Thyroid gland (tissue), 4 donors: ENCODE data around the gene SAP130. TPM values are rescaled to one million over a fixed set of nuclear protein-coding genes. Genes with fewer than 3 reads are reported as not detected.

Experiments used
- DNase-seq, 2 donors: peaks; one replicate each; pipeline ENCODE4 v3.0.0-alpha.2; 2019
- H3K27ac ChIP-seq, 3 donors: fragments of 200-600 bp; sonication (generic); 1 replicate in 2 of 3; 2 replicates in 1 of 3; pipeline ENCODE4 v1.5.1; 2016 to 2019; ENCODE audit warnings: mild to moderate bottlenecking in 1 of 3, moderate library complexity in 1 of 3
- H3K27me3 ChIP-seq: fragments of 200-600 bp; sonication (generic); one replicate; pipeline ENCODE4 v1.5.1; 2019
- H3K36me3 ChIP-seq, 2 donors: fragments of 200-600 bp; sonication (generic); one replicate each; pipeline ENCODE4 v1.5.1; 2016 to 2019
- H3K4me1 ChIP-seq, 2 donors: fragments of 200-600 bp; sonication (generic); one replicate each; pipeline ENCODE4 v1.5.1; 2017 to 2019
- H3K4me3 ChIP-seq, 3 donors: fragments of 200-600 bp; sonication (generic); replicated peaks in 1 of 3; 1 replicate in 2 of 3; 2 replicates in 1 of 3; pipeline ENCODE4 v1.5.1; 2016; ENCODE audit warnings: mild to moderate bottlenecking in 1 of 3
- H3K9me3 ChIP-seq: fragments of 200-600 bp; sonication (generic); one replicate; pipeline ENCODE4 v1.5.1; 2017
- POLR2A ChIP-seq, 2 donors: fragments of 450-650 bp; IDR thresholded peaks; one replicate each; pipeline ENCODE4 v1.6.1; 2017; ENCODE audit warnings: antibody characterized with exemption in 2 of 2, mild to moderate bottlenecking in 2 of 2, moderate library complexity in 1 of 2
- WGBS, 2 donors: methylation state at CpG; one replicate each; pipeline ENCODE4 v1.1.5; 2017; 5-methylcytosine and 5-hydroxymethylcytosine counted together
- intact Hi-C: fragments of 100-400 bp; cut with DNase I; formaldehyde crosslinking; loops from one replicate; pipeline ENCODE4 v1.15.1; 2023
- total RNA-seq, 4 donors: library from RNA; depleted of rRNA; stranded (reverse); fragments of >200 nt; gene quantifications; one replicate each; pipeline ENCODE4 v1.2.3, GENCODE V29; 2016
- TF ChIP-seq, protein P1 (sequence below), 6 experiments: fragments of 200-600 bp in 3 of 6; fragments of 450-650 bp in 3 of 6; sonication (generic) in 3 of 6; IDR thresholded peaks; one replicate each; pipeline ENCODE4 v1.5.1; 2016 to 2019; ENCODE audit warnings: antibody characterized with exemption in 6 of 6, mild to moderate bottlenecking in 2 of 6, inconsistent platforms in 1 of 6, moderate library complexity in 1 of 6

The SAP130 gene
- total RNA-seq, 4 donors from 2014 or later: 10.3 to 14.7 (median 11.3) TPM

DNA sequence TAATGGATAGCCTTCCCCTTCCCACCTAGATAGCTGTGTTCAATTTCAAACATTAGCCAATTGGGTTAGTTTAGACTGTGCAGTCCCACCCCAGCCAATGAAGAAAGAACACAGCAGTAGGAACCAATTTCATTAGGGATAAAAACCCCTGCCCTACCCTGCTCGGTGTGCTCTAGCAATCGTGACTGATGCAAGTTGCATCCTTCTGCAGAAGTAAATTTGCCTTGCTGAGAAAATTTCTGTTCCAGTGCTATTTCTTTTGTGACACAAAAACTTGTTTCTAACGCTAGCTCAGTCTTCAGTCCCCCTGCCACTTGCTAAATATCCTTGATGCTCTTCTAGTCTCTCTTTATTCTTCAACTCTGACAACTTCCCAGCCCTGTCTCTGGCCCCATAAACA lies 15.2 kb upstream of the SAP130 start:
- WGBS, 2 donors: 91 to 95% methylated on average over 3 of the region's 3 CpGs
- TF ChIP-seq, protein P1, sequence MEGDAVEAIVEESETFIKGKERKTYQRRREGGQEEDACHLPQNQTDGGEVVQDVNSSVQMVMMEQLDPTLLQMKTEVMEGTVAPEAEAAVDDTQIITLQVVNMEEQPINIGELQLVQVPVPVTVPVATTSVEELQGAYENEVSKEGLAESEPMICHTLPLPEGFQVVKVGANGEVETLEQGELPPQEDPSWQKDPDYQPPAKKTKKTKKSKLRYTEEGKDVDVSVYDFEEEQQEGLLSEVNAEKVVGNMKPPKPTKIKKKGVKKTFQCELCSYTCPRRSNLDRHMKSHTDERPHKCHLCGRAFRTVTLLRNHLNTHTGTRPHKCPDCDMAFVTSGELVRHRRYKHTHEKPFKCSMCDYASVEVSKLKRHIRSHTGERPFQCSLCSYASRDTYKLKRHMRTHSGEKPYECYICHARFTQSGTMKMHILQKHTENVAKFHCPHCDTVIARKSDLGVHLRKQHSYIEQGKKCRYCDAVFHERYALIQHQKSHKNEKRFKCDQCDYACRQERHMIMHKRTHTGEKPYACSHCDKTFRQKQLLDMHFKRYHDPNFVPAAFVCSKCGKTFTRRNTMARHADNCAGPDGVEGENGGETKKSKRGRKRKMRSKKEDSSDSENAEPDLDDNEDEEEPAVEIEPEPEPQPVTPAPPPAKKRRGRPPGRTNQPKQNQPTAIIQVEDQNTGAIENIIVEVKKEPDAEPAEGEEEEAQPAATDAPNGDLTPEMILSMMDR (IDR thresholded peaks at IDR 0.05): no peak
- no peak for TF ChIP-seq POLR2A (IDR thresholded peaks at IDR 0.05)
- H3K36me3 ChIP-seq: no peaks in the 10 kb centered on the region
- no peaks in the 10 kb centered on the region for H3K9me3 ChIP-seq
- no peak overlapping the region for H3K4me3 ChIP-seq
- H3K27me3 ChIP-seq: no peaks in the 10 kb centered on the region
- intact Hi-C loops: no loop called here
- H3K27ac ChIP-seq: no peak overlapping the region
- DNase-seq: no peak
- no peaks in the 10 kb centered on the region for H3K4me1 ChIP-seq

DNA sequence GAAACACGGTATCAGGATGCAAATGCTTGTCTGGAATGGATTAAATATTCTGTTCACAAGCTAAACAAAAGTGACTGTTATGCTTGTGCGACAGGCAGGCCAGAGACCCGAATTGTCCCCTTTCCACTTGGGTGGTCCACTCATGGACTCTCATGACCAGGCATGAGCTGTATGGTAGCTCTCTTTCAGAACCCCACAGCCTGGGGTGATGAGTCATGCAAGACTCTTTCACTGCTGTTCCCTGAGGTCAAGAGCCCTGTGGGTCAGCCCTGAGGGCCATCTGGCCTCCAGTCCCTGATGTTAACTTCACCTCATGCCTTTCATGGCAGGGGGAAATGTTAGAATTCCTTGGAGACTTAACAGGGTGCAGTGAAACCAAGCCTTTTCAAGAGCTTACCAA lies 13.7 kb upstream of the SAP130 start:
- TF ChIP-seq POLR2A (IDR thresholded peaks at IDR 0.05): no peak
- TF ChIP-seq, protein P1 (IDR thresholded peaks at IDR 0.05): no peak
- Histone ChIP-seq H3K4me1 (no peaks in the 10 kb centered on the region), H3K27me3 (no peaks in the 10 kb centered on the region), H3K27ac (no peak overlapping the region), H3K4me3 (no peak overlapping the region), H3K36me3 (no peaks in the 10 kb centered on the region), H3K9me3 (no peaks in the 10 kb centered on the region)
- intact Hi-C loops: no loop called here
- WGBS, 2 donors: 75 to 82% methylated on average over 3 of the region's 3 CpGs
- no peak for DNase-seq

DNA sequence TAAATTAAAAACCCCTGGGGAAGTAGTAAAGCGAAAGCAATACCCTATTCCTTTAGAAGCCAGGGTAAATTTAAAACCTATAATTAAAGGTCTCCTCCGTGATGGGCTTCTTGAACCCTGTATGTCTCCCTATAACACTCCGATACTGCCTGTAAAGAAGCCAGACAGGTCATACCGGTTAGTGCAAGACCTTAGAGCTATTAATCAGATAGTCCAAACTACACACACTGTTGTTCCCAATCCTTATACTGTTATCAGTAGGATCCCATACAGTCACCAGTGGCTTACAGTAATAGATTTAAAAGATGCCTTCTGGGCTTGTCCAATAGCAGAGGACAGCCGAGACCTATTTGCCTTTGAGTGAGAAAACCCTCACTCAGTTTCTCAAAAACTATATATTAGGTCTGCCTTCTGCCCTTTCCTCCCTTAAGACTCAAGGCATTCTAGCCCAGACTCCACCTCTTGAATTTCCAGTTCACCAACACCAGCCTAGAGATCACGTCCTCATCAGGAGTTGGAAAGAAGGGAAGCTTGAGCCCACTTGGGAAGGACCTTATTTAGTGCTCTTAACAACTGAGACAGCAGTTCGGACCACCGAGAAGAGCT lies 12.4 kb upstream of the SAP130 start:
- 76 to 79% methylated on average over 8 of the region's 8 CpGs for WGBS, 2 donors
- Histone ChIP-seq H3K27ac (no peak overlapping the region), H3K36me3 (no peaks in the 10 kb centered on the region), H3K9me3 (no peaks in the 10 kb centered on the region), H3K27me3 (no peaks in the 10 kb centered on the region), H3K4me1 (no peaks in the 10 kb centered on the region), H3K4me3 (no peak overlapping the region)
- intact Hi-C loops: no loop called here
- DNase-seq: no peak
- no peak for TF ChIP-seq POLR2A (IDR thresholded peaks at IDR 0.05)
- TF ChIP-seq, protein P1 (IDR thresholded peaks at IDR 0.05): no peak

DNA sequence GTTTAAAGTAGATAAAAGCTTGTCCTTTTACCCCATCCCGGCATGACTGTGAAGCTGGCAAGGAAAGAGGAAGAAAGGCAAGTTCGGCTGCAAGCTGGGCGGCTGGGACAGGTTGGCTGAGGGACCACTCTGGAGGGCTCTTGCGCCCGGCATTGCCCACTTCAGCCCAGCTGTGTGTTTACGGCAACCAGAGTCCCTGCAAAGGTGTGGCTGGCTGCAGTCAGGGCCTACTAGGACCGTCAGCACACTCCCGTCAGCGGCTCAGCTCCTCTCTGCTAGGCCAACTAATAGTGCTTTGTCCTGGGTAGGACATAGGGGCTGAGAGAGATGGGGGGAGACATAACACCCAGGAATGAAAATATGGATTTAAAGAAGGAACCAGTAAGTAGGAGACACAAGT lies 11.7 kb upstream of the SAP130 start:
- Histone ChIP-seq H3K36me3 (no peaks in the 10 kb centered on the region), H3K9me3 (no peaks in the 10 kb centered on the region), H3K27ac (no peak overlapping the region), H3K4me3 (no peak overlapping the region), H3K27me3 (no peaks in the 10 kb centered on the region), H3K4me1 (no peaks in the 10 kb centered on the region)
- no peak for DNase-seq
- no peak for TF ChIP-seq POLR2A (IDR thresholded peaks at IDR 0.05)
- TF ChIP-seq, protein P1 (IDR thresholded peaks at IDR 0.05): no peak
- intact Hi-C loops: loop anchor here (10.0 kb wide), 1 partner anchor 175 kb away; no protein-coding TSS in a partner anchor
- WGBS, 2 donors: 71 to 82% methylated on average over 9 of the region's 9 CpGs

DNA sequence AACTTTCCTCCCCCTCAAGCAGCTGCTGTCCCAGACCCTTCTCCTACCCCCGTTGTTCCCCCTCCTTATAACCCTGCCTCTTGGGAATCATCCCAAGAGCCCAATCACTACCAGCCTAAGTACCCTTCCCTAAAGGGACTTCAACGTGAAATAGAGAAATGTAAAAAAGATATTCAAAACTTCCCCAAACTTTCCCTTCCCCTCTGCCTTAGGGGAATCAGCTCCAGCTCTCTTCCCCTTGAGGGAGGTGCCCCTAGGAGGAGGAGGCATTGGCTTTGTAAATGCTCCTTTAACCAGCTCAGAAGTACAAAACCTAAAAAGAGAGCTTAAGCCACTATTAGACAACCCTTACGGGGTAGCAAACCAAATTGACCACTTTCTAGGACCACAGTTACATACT lies 10.6 kb upstream of the SAP130 start:
- H3K36me3 ChIP-seq: no peaks in the 10 kb centered on the region
- no peak overlapping the region for H3K27ac ChIP-seq
- no peaks in the 10 kb centered on the region for H3K9me3 ChIP-seq
- no peak for DNase-seq
- no peak for TF ChIP-seq POLR2A (IDR thresholded peaks at IDR 0.05)
- TF ChIP-seq, protein P1 (IDR thresholded peaks at IDR 0.05): no peak
- H3K4me1 ChIP-seq: no peaks in the 10 kb centered on the region
- WGBS, 2 donors: 80 to 84% methylated on average over 3 of the region's 3 CpGs
- no peaks in the 10 kb centered on the region for H3K27me3 ChIP-seq
- no peak overlapping the region for H3K4me3 ChIP-seq
- intact Hi-C loops: loop anchor here (10.0 kb wide), 1 partner anchor 174 kb away; no protein-coding TSS in a partner anchor
